ENCODE measurements around the gene GLIS1. TPM values are rescaled to one million over a fixed set of nuclear protein-coding genes. Genes with fewer than 3 reads are reported as not detected.

GLIS1 gene
- total and polyA plus RNA-seq, 12 donors = 0.06 to 0.10 (median 0.09) TPM; not detected in 7

DNA sequence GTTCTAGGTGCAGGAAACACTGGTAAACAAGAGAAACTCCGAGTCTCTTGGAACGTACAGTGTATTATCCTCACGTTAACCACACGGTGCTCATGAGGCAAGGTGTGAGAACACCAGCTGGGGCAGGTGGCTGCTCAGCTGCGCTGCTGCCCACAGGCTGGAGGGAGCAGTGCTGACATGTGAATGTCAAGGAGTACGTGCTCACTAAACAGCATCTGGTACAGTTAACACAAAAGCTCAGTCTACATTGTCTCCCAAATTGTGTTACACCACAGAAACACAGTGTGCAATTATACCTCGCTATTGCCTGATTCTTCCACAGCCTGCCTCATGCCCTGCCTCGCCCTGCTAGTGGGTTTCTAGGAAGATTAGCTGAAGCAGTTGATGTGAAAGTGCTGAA, 138.4 kb downstream of the GLIS1 start:
- whole genome bisulfite sequencing, 2 donors = 61 to 68% methylated on average over 8 of the region's 8 CpGs
- Histone ChIP-seq H3K27ac (no peak overlapping the region), H3K9me3 (no peaks in the 10 kb centered on the region), H3K4me3 (no peak overlapping the region), H3K27me3 (peaks cover 0 to 9% (median 0%) of the 10 kb centered on the region in 7 donors), H3K36me3 (no peaks in the 10 kb centered on the region), H3K4me1 (no peaks in the 10 kb centered on the region)
- ATAC-seq = peak in 1 of 8 donors; percentile 26
- TF ChIP-seq, protein P1, sequence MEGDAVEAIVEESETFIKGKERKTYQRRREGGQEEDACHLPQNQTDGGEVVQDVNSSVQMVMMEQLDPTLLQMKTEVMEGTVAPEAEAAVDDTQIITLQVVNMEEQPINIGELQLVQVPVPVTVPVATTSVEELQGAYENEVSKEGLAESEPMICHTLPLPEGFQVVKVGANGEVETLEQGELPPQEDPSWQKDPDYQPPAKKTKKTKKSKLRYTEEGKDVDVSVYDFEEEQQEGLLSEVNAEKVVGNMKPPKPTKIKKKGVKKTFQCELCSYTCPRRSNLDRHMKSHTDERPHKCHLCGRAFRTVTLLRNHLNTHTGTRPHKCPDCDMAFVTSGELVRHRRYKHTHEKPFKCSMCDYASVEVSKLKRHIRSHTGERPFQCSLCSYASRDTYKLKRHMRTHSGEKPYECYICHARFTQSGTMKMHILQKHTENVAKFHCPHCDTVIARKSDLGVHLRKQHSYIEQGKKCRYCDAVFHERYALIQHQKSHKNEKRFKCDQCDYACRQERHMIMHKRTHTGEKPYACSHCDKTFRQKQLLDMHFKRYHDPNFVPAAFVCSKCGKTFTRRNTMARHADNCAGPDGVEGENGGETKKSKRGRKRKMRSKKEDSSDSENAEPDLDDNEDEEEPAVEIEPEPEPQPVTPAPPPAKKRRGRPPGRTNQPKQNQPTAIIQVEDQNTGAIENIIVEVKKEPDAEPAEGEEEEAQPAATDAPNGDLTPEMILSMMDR (IDR thresholded peaks at IDR 0.05) = no peak
- intact Hi-C loops (cut with DNase I) = no loop called here
- no peak for DNase-seq

DNA sequence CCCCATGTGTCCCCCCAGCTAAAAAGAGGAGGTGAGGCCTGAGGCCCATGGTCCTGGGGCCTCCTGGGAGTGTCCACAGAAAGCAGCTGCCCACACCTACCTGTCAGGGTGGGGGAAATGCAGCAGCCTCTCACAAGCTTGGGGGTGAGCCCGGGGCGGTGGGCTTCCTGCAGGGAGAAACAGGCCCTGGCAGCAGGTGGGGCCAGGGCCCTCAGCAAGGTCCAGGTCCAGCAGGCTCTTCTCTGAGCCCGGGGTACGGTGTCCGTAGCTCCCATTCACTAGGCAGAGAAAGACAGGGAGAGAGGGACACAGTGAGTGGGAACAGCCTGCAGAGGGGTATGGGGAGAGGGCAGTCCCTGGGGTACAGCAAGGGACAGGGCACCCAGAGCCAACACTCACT, 139.0 kb downstream of the GLIS1 start:
- TF ChIP-seq, protein P1 (IDR thresholded peaks at IDR 0.05) = no peak

DNA sequence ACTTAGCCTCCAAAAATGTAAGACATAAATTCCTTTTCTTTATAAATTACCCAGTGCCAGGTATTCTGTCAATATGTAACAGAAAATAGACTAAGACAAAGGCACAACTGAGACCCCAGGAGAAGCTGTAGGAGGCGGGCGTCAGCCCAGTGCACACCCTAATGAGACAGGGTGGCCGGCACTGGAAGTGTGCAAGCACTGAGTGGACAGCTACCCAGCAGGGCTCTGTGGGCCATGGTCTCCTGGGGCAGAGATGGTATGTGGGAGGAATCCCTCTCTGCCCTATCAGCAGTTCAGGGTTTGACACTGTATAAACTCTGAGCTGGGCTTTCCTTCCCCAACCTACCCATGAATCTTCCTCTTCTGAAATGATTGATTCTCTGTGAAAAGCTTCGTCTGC, 139.5 kb downstream of the GLIS1 start:
- intact Hi-C loops (cut with DNase I) = loop anchor here in 2 of 10 donors (10.0 kb wide), 1 partner anchor 115 kb away; no protein-coding TSS in a partner anchor
- ATAC-seq = no peak

More for the DNA sequence above, 139.0 kb downstream of the GLIS1 start:
- WGBS, 2 donors = 56 to 83% methylated on average over 5 of the region's 5 CpGs
- Histone ChIP-seq H3K9me3 (no peaks in the 10 kb centered on the region), H3K4me1 (no peaks in the 10 kb centered on the region), H3K36me3 (no peaks in the 10 kb centered on the region), H3K27ac (no peak overlapping the region), H3K27me3 (peaks cover 0 to 9% (median 0%) of the 10 kb centered on the region in 7 donors), H3K4me3 (no peak overlapping the region)
- intact Hi-C loops (cut with DNase I) = no loop called here
- DNase-seq (no peak), ATAC-seq (peak in 1 of 8 donors; percentile 9)

DNA sequence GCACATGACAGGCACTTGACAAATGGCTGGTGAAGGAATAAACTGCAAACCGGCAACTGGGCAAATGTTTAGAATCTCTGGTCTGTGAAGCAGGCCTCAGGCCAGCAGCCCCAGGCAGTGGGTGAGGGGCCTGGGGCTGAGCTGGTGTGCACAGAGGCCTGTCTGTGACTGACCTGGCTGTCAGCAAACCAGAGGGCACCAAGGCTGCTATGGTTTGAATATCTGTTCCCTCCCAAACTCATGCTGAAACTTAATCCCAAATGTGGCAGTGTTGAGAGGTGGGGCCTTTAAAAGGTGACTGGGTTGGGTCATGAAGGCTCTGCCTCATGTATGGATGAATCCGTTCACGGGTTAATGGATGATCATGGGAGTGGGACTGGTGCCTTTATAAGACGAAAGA, 140.0 kb downstream of the GLIS1 start:
- Histone ChIP-seq H3K27me3 (peaks cover 0 to 9% (median 0%) of the 10 kb centered on the region in 7 donors), H3K9me3 (no peaks in the 10 kb centered on the region), H3K36me3 (no peaks in the 10 kb centered on the region), H3K4me3 (no peak overlapping the region), H3K27ac (no peak overlapping the region), H3K4me1 (no peaks in the 10 kb centered on the region)
- intact Hi-C loops (cut with DNase I) = loop anchor here in 2 of 10 donors (10.0 kb wide), 1 partner anchor 114 kb away; no protein-coding TSS in a partner anchor
- DNase-seq = no peak
- ATAC-seq = no peak
- TF ChIP-seq, protein P1 (IDR thresholded peaks at IDR 0.05) = no peak
- 88 to 93% methylated on average over 4 of the region's 4 CpGs for WGBS, 2 donors

More for the DNA sequence above, 139.5 kb downstream of the GLIS1 start:
- Histone ChIP-seq H3K4me3 (no peak overlapping the region), H3K27ac (no peak overlapping the region), H3K4me1 (no peaks in the 10 kb centered on the region), H3K9me3 (no peaks in the 10 kb centered on the region), H3K36me3 (no peaks in the 10 kb centered on the region), H3K27me3 (peaks cover 0 to 9% (median 0%) of the 10 kb centered on the region in 7 donors)
- DNase-seq = no peak
- TF ChIP-seq, protein P1 (IDR thresholded peaks at IDR 0.05) = no peak
- WGBS, 2 donors = 94 to 97% methylated on average over 4 of the region's 4 CpGs
